ENCODE data around the gene B3GAT2.

The B3GAT2 gene

GRCh38 chr6:70954750-70955149 lies 2.1 kb downstream of the B3GAT2 start (continued):
- TF ChIP-seq, protein P1, sequence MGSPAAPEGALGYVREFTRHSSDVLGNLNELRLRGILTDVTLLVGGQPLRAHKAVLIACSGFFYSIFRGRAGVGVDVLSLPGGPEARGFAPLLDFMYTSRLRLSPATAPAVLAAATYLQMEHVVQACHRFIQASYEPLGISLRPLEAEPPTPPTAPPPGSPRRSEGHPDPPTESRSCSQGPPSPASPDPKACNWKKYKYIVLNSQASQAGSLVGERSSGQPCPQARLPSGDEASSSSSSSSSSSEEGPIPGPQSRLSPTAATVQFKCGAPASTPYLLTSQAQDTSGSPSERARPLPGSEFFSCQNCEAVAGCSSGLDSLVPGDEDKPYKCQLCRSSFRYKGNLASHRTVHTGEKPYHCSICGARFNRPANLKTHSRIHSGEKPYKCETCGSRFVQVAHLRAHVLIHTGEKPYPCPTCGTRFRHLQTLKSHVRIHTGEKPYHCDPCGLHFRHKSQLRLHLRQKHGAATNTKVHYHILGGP (tag by site-specific recombination; IDR thresholded peaks at IDR 0.05), result no peak

DNA sequence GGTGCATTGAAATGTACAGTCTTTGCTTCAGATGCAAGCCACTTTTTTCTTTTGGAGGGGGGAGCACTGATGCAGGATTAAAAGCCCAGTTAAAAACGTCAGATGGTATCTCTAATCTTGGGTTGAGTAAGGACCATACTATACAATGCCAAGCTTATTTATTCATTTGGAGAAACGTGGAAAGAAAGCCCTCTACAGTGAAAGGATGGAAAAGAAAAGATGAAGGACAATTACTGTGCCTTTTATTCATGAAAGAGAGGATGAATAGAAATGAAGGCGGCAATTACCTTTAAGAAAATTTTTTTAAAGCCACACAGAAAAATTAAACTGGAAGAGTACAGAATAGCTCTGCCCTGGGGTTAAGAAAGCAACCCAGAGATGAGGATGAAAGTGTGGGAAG lies 2.7 kb downstream of the B3GAT2 start:
- H3K36me3 ChIP-seq (ENCODE audit: control insufficient read depth in 2 of 2, insufficient read depth in 1 of 2, low read length in 2 of 2), result no peaks in the 10 kb centered on the region
- H3K4me3 ChIP-seq (ENCODE audit: low read depth, low read length), result no peak overlapping the region
- ChIA-PET CTCF (interaction anchor here (0.7 kb wide), 1 partner anchor 247 kb away, joined by 5 read pairs; no protein-coding TSS in a partner anchor), POLR2A (no interaction called here)
- no peak for TF ChIP-seq ZBTB11 (tag by site-specific recombination; conservative IDR thresholded peaks at IDR 0.05; ENCODE audit: low read depth)
- no peak for TF ChIP-seq ZSCAN4 (tag by site-specific recombination; IDR thresholded peaks at IDR 0.05)
- TF ChIP-seq ZFP69B (tag by site-specific recombination; IDR thresholded peaks at IDR 0.05), result no peak
- no peak for TF ChIP-seq SETDB1 (IDR thresholded peaks at IDR 0.05; ENCODE audit: insufficient read length, low read length)
- TF ChIP-seq KLF9 (tag by site-specific recombination; IDR thresholded peaks at IDR 0.05; ENCODE audit: low read depth), result no peak
- no peak for TF ChIP-seq ZNF629 (tag by site-specific recombination; IDR thresholded peaks at IDR 0.05)
- TF ChIP-seq ZNF777 (tag by site-specific recombination; IDR thresholded peaks at IDR 0.05; ENCODE audit: borderline replicate concordance), result no peak
- TF ChIP-seq ZNF555 (tag by site-specific recombination; conservative IDR thresholded peaks at IDR 0.05), result no peak
- TF ChIP-seq ZNF280C (tag by site-specific recombination; IDR thresholded peaks at IDR 0.05), result no peak
- TF ChIP-seq ZNF704 (tag by site-specific recombination; IDR thresholded peaks at IDR 0.05), result no peak
- TF ChIP-seq ZNF324 (tag by site-specific recombination; IDR thresholded peaks at IDR 0.05), result no peak
- no peak for TF ChIP-seq ZBTB17 (tag by site-specific recombination; IDR thresholded peaks at IDR 0.05)
- no peak for TF ChIP-seq ZNF514 (tag by site-specific recombination; IDR thresholded peaks at IDR 0.05)
- no peak for TF ChIP-seq ZNF76 (tag by site-specific recombination; IDR thresholded peaks at IDR 0.05; ENCODE audit: borderline replicate concordance, low read depth)
- TF ChIP-seq, protein P2, sequence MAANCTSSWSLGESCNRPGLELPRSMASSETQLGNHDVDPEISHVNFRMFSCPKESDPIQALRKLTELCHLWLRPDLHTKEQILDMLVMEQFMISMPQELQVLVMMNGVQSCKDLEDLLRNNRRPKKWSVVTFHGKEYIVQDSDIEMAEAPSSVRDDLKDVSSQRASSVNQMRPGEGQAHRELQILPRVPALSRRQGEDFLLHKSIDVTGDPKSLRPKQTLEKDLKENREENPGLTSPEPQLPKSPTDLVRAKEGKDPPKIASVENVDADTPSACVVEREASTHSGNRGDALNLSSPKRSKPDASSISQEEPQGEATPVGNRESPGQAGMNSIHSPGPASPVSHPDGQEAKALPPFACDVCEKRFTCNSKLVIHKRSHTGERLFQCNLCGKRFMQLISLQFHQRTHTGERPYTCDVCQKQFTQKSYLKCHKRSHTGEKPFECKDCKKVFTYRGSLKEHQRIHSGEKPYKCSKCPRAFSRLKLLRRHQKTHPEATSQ (tag by site-specific recombination; IDR thresholded peaks at IDR 0.05), result no peak
- no peak for TF ChIP-seq ZNF10 (tag by site-specific recombination; IDR thresholded peaks at IDR 0.05)
- no peak for TF ChIP-seq ZNF423 (tag by site-specific recombination; IDR thresholded peaks at IDR 0.05)
- no peak for TF ChIP-seq ZNF138 (tag by site-specific recombination; IDR thresholded peaks at IDR 0.05; ENCODE audit: borderline replicate concordance)
- H3K9me3 ChIP-seq (ENCODE audit: control insufficient read depth, insufficient read depth, low read depth, low read length), result no peaks in the 10 kb centered on the region
- H3K4me1 ChIP-seq (ENCODE audit: control insufficient read depth, insufficient read depth, low read length), result no peaks in the 10 kb centered on the region
- no peak overlapping the region for H3K27ac ChIP-seq (ENCODE audit: extremely low read depth, low read depth, low read length)
